Trophoblast cell (in vitro differentiated cells and primary cell): Measurements from ENCODE around the gene TRIM37.

ENCODE experiments used
- DNase-seq, 2 donors: peaks; one replicate each; pipeline ENCODE4 v3.0.0-alpha.2; 2016
- H2AFZ ChIP-seq: 2 replicates; pipeline ENCODE4 v1.6.1; 2013; ENCODE audit warnings: low read length, moderate library complexity, mild to moderate bottlenecking; ENCODE audit not compliant: insufficient read depth, poor library complexity
- H2AK5ac ChIP-seq: 2 replicates; pipeline ENCODE4 v1.6.1; 2013; ENCODE audit warnings: mild to moderate bottlenecking, low read length
- H2BK120ac ChIP-seq: 2 replicates; pipeline ENCODE4 v1.6.1; 2013; ENCODE audit warnings: low read length, mild to moderate bottlenecking, moderate library complexity; ENCODE audit not compliant: insufficient read depth, poor library complexity
- H2BK12ac ChIP-seq: 2 replicates; pipeline ENCODE4 v1.6.1; 2013; ENCODE audit warnings: mild to moderate bottlenecking, low read length, moderate library complexity
- H2BK5ac ChIP-seq: 2 replicates; pipeline ENCODE4 v1.6.1; 2013; ENCODE audit warnings: low read length, low read depth, moderate library complexity, mild to moderate bottlenecking; ENCODE audit not compliant: poor library complexity
- H3K14ac ChIP-seq: 2 replicates; pipeline ENCODE4 v1.6.1; 2013; ENCODE audit warnings: mild to moderate bottlenecking, low read length
- H3K18ac ChIP-seq: 2 replicates; pipeline ENCODE4 v1.6.1; 2013; ENCODE audit warnings: mild to moderate bottlenecking, low read length
- H3K23ac ChIP-seq: 2 replicates; pipeline ENCODE4 v1.6.1; 2013; ENCODE audit warnings: low read length
- H3K27ac ChIP-seq: 2 replicates; pipeline ENCODE4 v1.5.1; 2013; ENCODE audit warnings: low read depth, mild to moderate bottlenecking, inconsistent platforms, low read length, moderate library complexity
- H3K27me3 ChIP-seq: 2 replicates; pipeline ENCODE4 v1.6.1; 2013; ENCODE audit warnings: inconsistent platforms, mild to moderate bottlenecking, low read length, moderate library complexity; ENCODE audit not compliant: insufficient read depth
- H3K36me3 ChIP-seq, 2 experiments: 1 replicate in 1 of 2; 2 replicates in 1 of 2; pipeline ENCODE4 v1.6.1; 2013; ENCODE audit warnings: low read length in 2 of 2, mild to moderate bottlenecking in 2 of 2, moderate library complexity in 1 of 2; ENCODE audit not compliant: insufficient read depth in 2 of 2, control insufficient read depth in 1 of 2
- H3K4ac ChIP-seq: 2 replicates; pipeline ENCODE4 v1.6.1; 2013; ENCODE audit warnings: low read depth, mild to moderate bottlenecking, low read length, moderate library complexity
- H3K4me1 ChIP-seq, 2 experiments: 1 replicate in 1 of 2; 2 replicates in 1 of 2; pipeline ENCODE4 v1.6.1; 2013; ENCODE audit warnings: low read length in 2 of 2, mild to moderate bottlenecking in 2 of 2, moderate library complexity in 1 of 2; ENCODE audit not compliant: insufficient read depth in 2 of 2, control insufficient read depth in 1 of 2
- H3K4me2 ChIP-seq: 2 replicates; pipeline ENCODE4 v1.6.1; 2013; ENCODE audit warnings: inconsistent platforms, mild to moderate bottlenecking, low read length, moderate library complexity
- H3K4me3 ChIP-seq: 2 replicates; pipeline ENCODE4 v1.5.1; 2013; ENCODE audit warnings: mild to moderate bottlenecking, low read depth, low read length, inconsistent platforms
- H3K79me1 ChIP-seq: one replicate; pipeline ENCODE4 v1.6.1; 2013; ENCODE audit warnings: low read length
- H3K79me2 ChIP-seq: 2 replicates; pipeline ENCODE4 v1.6.1; 2013; ENCODE audit warnings: low read length, mild to moderate bottlenecking; ENCODE audit not compliant: control insufficient read depth, insufficient read depth, poor library complexity
- H3K9ac ChIP-seq: 2 replicates; pipeline ENCODE4 v1.6.1; 2013; ENCODE audit warnings: mild to moderate bottlenecking, low read length
- H3K9me3 ChIP-seq: 2 replicates; pipeline ENCODE4 v1.6.1; 2013; ENCODE audit warnings: low read depth, mild to moderate bottlenecking, control low read depth, inconsistent platforms, low read length; ENCODE audit not compliant: insufficient read depth
- H4K12ac ChIP-seq: 2 replicates; pipeline ENCODE4 v1.6.1; 2013; ENCODE audit warnings: low read depth, mild to moderate bottlenecking, low read length, moderate library complexity
- H4K8ac ChIP-seq: 2 replicates; pipeline ENCODE4 v1.6.1; 2013; ENCODE audit warnings: low read depth, mild to moderate bottlenecking, low read length, moderate library complexity
- H4K91ac ChIP-seq: one replicate; pipeline ENCODE4 v1.6.1; 2013; ENCODE audit warnings: low read depth, mild to moderate bottlenecking, low read length, moderate library complexity
- WGBS: extraction: QIAGEN DNeasy Blood & Tissue Kit; methylation state at CpG from one replicate; pipeline ENCODE4 v1.1.7; 2013; ENCODE audit warnings: missing lambda C conversion rate; ENCODE audit not compliant: insufficient read length, insufficient coverage; ENCODE audit errors: extremely low coverage; 5-methylcytosine and 5-hydroxymethylcytosine counted together

Gene TRIM37

DNA sequence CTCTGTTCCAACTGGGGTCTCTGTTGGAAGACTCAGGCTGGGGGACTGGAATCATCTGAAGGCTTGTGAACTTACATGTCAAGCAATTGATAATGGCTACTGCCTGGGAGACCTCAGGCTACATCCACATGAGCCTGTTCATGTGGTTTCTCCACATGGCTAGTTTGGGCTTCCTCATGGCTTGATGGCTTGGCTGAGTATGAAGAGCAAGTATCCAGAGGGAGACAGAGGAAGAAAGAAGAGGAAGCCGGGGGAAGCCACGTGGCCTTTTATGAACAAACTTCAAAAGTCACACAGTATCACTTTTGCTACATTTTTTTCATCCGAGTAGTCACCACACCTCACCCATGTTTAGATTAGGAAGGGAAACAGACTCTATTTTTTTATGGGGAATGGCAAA is 158.9 kb downstream of the TRIM37 start:
- Histone ChIP-seq H2BK120ac (no peak overlapping the region), H3K79me1 (no peaks in the 10 kb centered on the region), H3K27ac (no peak overlapping the region), H3K4me3 (no peak overlapping the region), H3K4me2 (no peak overlapping the region), H3K9me3 (no peaks in the 10 kb centered on the region), H2AFZ (no peak overlapping the region), H3K9ac (no peak overlapping the region), H3K14ac (no peak overlapping the region), H3K79me2 (no peaks in the 10 kb centered on the region), H3K4ac (no peak overlapping the region), H3K4me1 (no peaks in the 10 kb centered on the region), H3K36me3 (no peaks in the 10 kb centered on the region), H4K8ac (no peak overlapping the region), H3K18ac (no peak overlapping the region), H2BK5ac (no peak overlapping the region), H2AK5ac (no peak overlapping the region), H3K23ac (no peak overlapping the region), H2BK12ac (no peak overlapping the region), H3K27me3 (no peaks in the 10 kb centered on the region), H4K91ac (no peak overlapping the region), H4K12ac (no peak overlapping the region)
- DNase-seq, result no peak
- WGBS, result no CpG with 5 or more reads among the region's 3 CpGs

GRCh38 chr17:58947411-58947810 is 159.3 kb downstream of the TRIM37 start:
- Histone ChIP-seq H4K12ac (no peak overlapping the region), H3K18ac (no peak overlapping the region), H3K9me3 (no peaks in the 10 kb centered on the region), H2BK12ac (no peak overlapping the region), H4K8ac (no peak overlapping the region), H3K4me1 (no peaks in the 10 kb centered on the region), H3K4ac (no peak overlapping the region), H3K36me3 (no peaks in the 10 kb centered on the region), H3K4me3 (no peak overlapping the region), H2AFZ (no peak overlapping the region), H3K79me1 (no peaks in the 10 kb centered on the region), H2AK5ac (no peak overlapping the region), H4K91ac (no peak overlapping the region), H3K79me2 (no peaks in the 10 kb centered on the region), H3K23ac (no peak overlapping the region), H2BK5ac (no peak overlapping the region), H3K4me2 (no peak overlapping the region), H3K27me3 (no peaks in the 10 kb centered on the region), H2BK120ac (no peak overlapping the region), H3K27ac (no peak overlapping the region), H3K14ac (no peak overlapping the region), H3K9ac (no peak overlapping the region)
- DNase-seq, result no peak
- WGBS, result no CpG with 5 or more reads among the region's 3 CpGs

DNA sequence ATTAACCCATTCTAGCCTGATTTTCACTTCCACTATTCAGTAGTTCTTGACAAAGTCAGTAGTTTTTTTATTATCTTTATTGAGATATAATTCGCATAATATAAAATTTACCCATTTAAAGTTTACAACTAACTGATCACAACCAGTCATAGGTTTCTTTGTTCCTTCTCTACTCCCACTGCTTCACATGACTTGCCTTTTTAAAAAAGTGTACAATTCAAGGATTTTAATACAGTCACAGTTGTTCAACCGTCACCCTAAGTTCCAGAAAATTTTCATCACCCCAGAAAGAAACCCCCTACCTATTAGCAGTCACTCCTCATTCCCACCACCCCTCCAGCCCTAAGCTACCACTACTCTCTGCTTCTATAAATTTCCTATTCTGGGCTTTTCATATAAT is 162.5 kb downstream of the TRIM37 start:
- no peak overlapping the region for H2BK120ac ChIP-seq
- no peak overlapping the region for H3K9ac ChIP-seq
- no peak overlapping the region for H3K27ac ChIP-seq
- DNase-seq, result no peak
- H3K18ac ChIP-seq, result no peak overlapping the region
- H4K91ac ChIP-seq, result no peak overlapping the region
- H3K4me3 ChIP-seq, result no peak overlapping the region
- no peaks in the 10 kb centered on the region for H3K4me1 ChIP-seq
- H4K12ac ChIP-seq, result no peak overlapping the region
- no peak overlapping the region for H3K23ac ChIP-seq
- no peak overlapping the region for H2AK5ac ChIP-seq
- no peak overlapping the region for H4K8ac ChIP-seq
- no peaks in the 10 kb centered on the region for H3K27me3 ChIP-seq
- no CpG with 5 or more reads among the region's 2 CpGs for WGBS
- H3K36me3 ChIP-seq, result no peaks in the 10 kb centered on the region
- no peak overlapping the region for H3K14ac ChIP-seq
- H3K9me3 ChIP-seq, result no peaks in the 10 kb centered on the region
- no peak overlapping the region for H3K4me2 ChIP-seq
- no peak overlapping the region for H2AFZ ChIP-seq
- H3K79me1 ChIP-seq, result no peaks in the 10 kb centered on the region
- H2BK5ac ChIP-seq, result no peak overlapping the region
- H3K79me2 ChIP-seq, result no peaks in the 10 kb centered on the region
- no peak overlapping the region for H2BK12ac ChIP-seq
- H3K4ac ChIP-seq, result no peak overlapping the region

DNA sequence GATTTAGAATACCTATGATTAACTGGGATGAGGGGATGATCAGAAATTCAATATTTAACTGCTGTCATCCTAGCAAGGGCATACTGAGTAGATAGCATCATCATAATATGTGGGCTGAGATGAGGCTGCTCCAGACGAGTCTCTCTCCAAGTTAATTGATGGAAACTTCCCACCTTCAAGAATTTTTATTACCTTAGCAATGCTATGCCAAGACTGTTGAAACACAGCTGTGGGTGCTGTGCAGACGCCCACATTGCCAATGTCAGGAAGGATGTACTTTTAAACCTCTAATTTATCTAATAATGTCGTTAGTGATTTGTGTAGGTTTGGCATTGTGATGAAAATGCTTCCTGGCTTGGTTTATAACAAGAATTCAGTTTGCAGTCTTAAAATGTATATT is 170.4 kb downstream of the TRIM37 start:
- no peaks in the 10 kb centered on the region for H3K36me3 ChIP-seq
- H2BK120ac ChIP-seq, result no peak overlapping the region
- H2AK5ac ChIP-seq, result no peak overlapping the region
- no peak overlapping the region for H3K14ac ChIP-seq
- no CpG with 5 or more reads among the region's 3 CpGs for WGBS
- no peaks in the 10 kb centered on the region for H3K4me1 ChIP-seq
- no peak overlapping the region for H3K4me3 ChIP-seq
- H2BK12ac ChIP-seq, result no peak overlapping the region
- no peak overlapping the region for H3K4me2 ChIP-seq
- H4K91ac ChIP-seq, result no peak overlapping the region
- H3K79me2 ChIP-seq, result no peaks in the 10 kb centered on the region
- no peaks in the 10 kb centered on the region for H3K9me3 ChIP-seq
- no peaks in the 10 kb centered on the region for H3K79me1 ChIP-seq
- no peak for DNase-seq
- H3K23ac ChIP-seq, result no peak overlapping the region
- no peak overlapping the region for H3K9ac ChIP-seq
- H2AFZ ChIP-seq, result no peak overlapping the region
- H4K12ac ChIP-seq, result no peak overlapping the region
- no peak overlapping the region for H3K27ac ChIP-seq
- H3K4ac ChIP-seq, result no peak overlapping the region
- no peak overlapping the region for H3K18ac ChIP-seq
- H4K8ac ChIP-seq, result no peak overlapping the region
- no peak overlapping the region for H2BK5ac ChIP-seq
- H3K27me3 ChIP-seq, result no peaks in the 10 kb centered on the region
